Caco-2 (cell line): ENCODE measurements around the gene RAB40B. TPM values are rescaled to one million over a fixed set of nuclear protein-coding genes. Genes with fewer than 3 reads are reported as not detected.

Source experiments
- BruUV-seq: library from RNA; stranded (reverse); fragments of 400-500 nt; replicated peaks from 2 replicates; lab custom pipeline; 2021; lab: Mats Ljungman, UMichigan
- CTCF ChIA-PET: fragments of 300-600 bp; sonication (Branson Sonifier 250); formaldehyde crosslinking; loops from one replicate; lab custom pipeline; 2022; ENCODE audit warnings: antibody characterized with exemption; lab: Charles Lee
- POLR2A ChIA-PET: fragments of 300-600 bp; sonication (Branson Sonifier 250); formaldehyde crosslinking; loops from one replicate; lab custom pipeline; 2022; ENCODE audit warnings: antibody characterized with exemption; lab: Charles Lee
- DNase-seq, 2 experiments: peaks; one replicate each; pipeline versions ENCODE4 v3.0.0 to v3.0.0-alpha.2; 2020 to 2022
- H3K27me3 ChIP-seq: replicated peaks from 2 replicates; pipeline ENCODE4 v1.6.0; 2011; ENCODE audit warnings: low read length; ENCODE audit not compliant: control insufficient read depth, insufficient read depth
- H3K36me3 ChIP-seq: 2 replicates; pipeline ENCODE4 v1.5.1; 2011; ENCODE audit warnings: low read length; ENCODE audit not compliant: control insufficient read depth, insufficient read depth
- H3K4me1 ChIP-seq: fragments of 250-450 bp; sonication (Bioruptor Pico); 2 replicates; pipeline ENCODE4 v1.5.1; 2020; ENCODE audit warnings: mild to moderate bottlenecking
- H3K4me3 ChIP-seq: 2 replicates; pipeline ENCODE4 v1.5.1; 2011; ENCODE audit warnings: low read depth, mild to moderate bottlenecking, control low read depth, low read length
- H3K9me3 ChIP-seq: fragments of 250-450 bp; sonication (Bioruptor Pico); 2 replicates; pipeline ENCODE4 v1.5.1; 2020; ENCODE audit warnings: mild to moderate bottlenecking, moderate library complexity
- H3K27ac Mint-ChIP-seq: one replicate; pipeline ENCODE4 v1.8.0; 2022; ENCODE audit warnings: mixed read lengths; ENCODE audit not compliant: unreplicated experiment
- H3K27me3 Mint-ChIP-seq: one replicate; pipeline ENCODE4 v1.8.0; 2022; ENCODE audit warnings: mixed read lengths; ENCODE audit not compliant: insufficient read depth, unreplicated experiment
- H3K36me3 Mint-ChIP-seq: one replicate; pipeline ENCODE4 v1.8.0; 2022; ENCODE audit warnings: mild to moderate bottlenecking, mixed read lengths; ENCODE audit not compliant: insufficient read depth, unreplicated experiment
- H3K4me1 Mint-ChIP-seq: one replicate; pipeline ENCODE4 v1.8.0; 2022; ENCODE audit warnings: low read depth, mixed read lengths; ENCODE audit not compliant: unreplicated experiment
- H3K4me3 Mint-ChIP-seq: one replicate; pipeline ENCODE4 v1.8.0; 2022; ENCODE audit warnings: mild to moderate bottlenecking, moderate library complexity, mixed read lengths; ENCODE audit not compliant: unreplicated experiment
- H3K9me3 Mint-ChIP-seq: one replicate; pipeline ENCODE4 v1.8.0; 2022; ENCODE audit warnings: mixed read lengths; ENCODE audit not compliant: unreplicated experiment
- CTCF ChIP-seq, 2 experiments: fragments of 200-600 bp in 1 of 2; IDR thresholded peaks; 1 replicate in 1 of 2; 2 replicates in 1 of 2; pipeline versions ENCODE4 v1.5.1 to v1.8.0; 2011 to 2022; ENCODE audit warnings: antibody characterized with exemption in 1 of 2, control low read depth in 1 of 2, inconsistent platforms in 1 of 2, low read depth in 1 of 2, low read length in 1 of 2, mild to moderate bottlenecking in 1 of 2, moderate library complexity in 1 of 2; ENCODE audit not compliant: insufficient read depth in 1 of 2, severe bottlenecking in 1 of 2, unreplicated experiment in 1 of 2
- intact Hi-C: fragments of 100-400 bp; cut with micrococcal nuclease; formaldehyde crosslinking; loops from one replicate; pipeline ENCODE4 v1.10.0; 2022; ENCODE audit not compliant: unreplicated experiment
- total RNA-seq: library from RNA; stranded (reverse); gene quantifications from 2 replicates; pipeline ENCODE4 v1.2.3, GENCODE V29; 2022

The RAB40B gene
- total RNA-seq, 1 experiment from 2014 or later, result 8.8 TPM

GRCh38 chr17:82737967-82738877 lies 39.7 kb upstream of the RAB40B start:
- Histone ChIP-seq H3K9me3 (peaks cover 39% of the 10 kb centered on the region), H3K4me1 (peaks cover 12% of the 10 kb centered on the region; the same call in 1 of the 2 replicates), H3K4me3 (no peak overlapping the region), H3K27me3 (no peaks in the 10 kb centered on the region), H3K36me3 (peaks cover 18% of the 10 kb centered on the region)
- no peak for DNase-seq
- ChIA-PET CTCF (no interaction called here), POLR2A (no interaction called here)
- peaks cover 31% of the 10 kb centered on the region for H3K9me3 Mint-ChIP-seq
- BruUV-seq, result no TSS peak
- no peak for TF ChIP-seq CTCF (IDR thresholded peaks at IDR 0.05; ENCODE audit: insufficient read depth in 1 of 2, low read depth in 1 of 2, low read length in 1 of 2, severe bottlenecking in 1 of 2, unreplicated experiment in 1 of 2)
- no peak overlapping the region for H3K27ac Mint-ChIP-seq
- intact Hi-C loops, result no loop called here
- no peaks in the 10 kb centered on the region for H3K4me1 Mint-ChIP-seq
- H3K4me3 Mint-ChIP-seq, result no peak overlapping the region
- peaks cover 85% of the 10 kb centered on the region for H3K36me3 Mint-ChIP-seq
- no peaks in the 10 kb centered on the region for H3K27me3 Mint-ChIP-seq

- H3K4me1 ChIP-seq, result peaks cover 5% of the 10 kb centered on the region; the same call in 1 of the 2 replicates
- no TSS peak for BruUV-seq
- intact Hi-C loops, result no loop called here
- H3K36me3 ChIP-seq, result peaks cover 14% of the 10 kb centered on the region
- Mint-ChIP-seq H3K36me3 (peaks cover 85% of the 10 kb centered on the region), H3K27ac (peak overlapping the region; percentile 72), H3K4me1 (no peaks in the 10 kb centered on the region), H3K9me3 (peaks cover 29% of the 10 kb centered on the region), H3K27me3 (no peaks in the 10 kb centered on the region), H3K4me3 (peak overlapping the region; percentile 90)
- no peaks in the 10 kb centered on the region for H3K27me3 ChIP-seq
- ChIA-PET CTCF (no interaction called here), POLR2A (no interaction called here)
- H3K9me3 ChIP-seq, result peaks cover 44% of the 10 kb centered on the region
- peak overlapping the region; percentile 90; the same call in 1 of the 2 replicates for H3K4me3 ChIP-seq
- no peak for TF ChIP-seq CTCF (IDR thresholded peaks at IDR 0.05; ENCODE audit: insufficient read depth in 1 of 2, low read depth in 1 of 2, low read length in 1 of 2, severe bottlenecking in 1 of 2, unreplicated experiment in 1 of 2)
- no peak for DNase-seq
Observed at GRCh38 chr17:82736511-82737185, 38.1 kb upstream of the RAB40B start.
